Colon (tissue), 2 donors: ENCODE results near the gene TRIM47.

ENCODE experiments used
- FAIRE-seq: peaks from 2 replicates; lab custom pipeline; 2012; peaks lifted over from hg19 to GRCh38; lab: Jason Lieb, UNC
- donor health status: control.
- donor health status: control.

The TRIM47 gene

GRCh38 chr17:75908201-75908600 is 29.8 kb upstream of the TRIM47 start:
- no peak for FAIRE-seq

- no peak for FAIRE-seq
These were observed 27.9 kb upstream of the TRIM47 start for GRCh38 chr17:75906143-75906884.

GRCh38 chr17:75904749-75905521 is 26.6 kb upstream of the TRIM47 start, which contains the start of gene MRPL38:
Gene MRPL38 (minus strand): TSS chr17:75904884. CDS start chr17:75904875, 9 bp downstream.
- no peak for FAIRE-seq

- FAIRE-seq = no peak
These were observed 24.0 kb upstream of the TRIM47 start for GRCh38 chr17:75902406-75902805.

- no peak for FAIRE-seq
These were observed 23.3 kb upstream of the TRIM47 start for GRCh38 chr17:75901727-75902126.

GRCh38 chr17:75900691-75901533 is 22.5 kb upstream of the TRIM47 start:
- FAIRE-seq = no peak

- no peak for FAIRE-seq
These were observed 21.5 kb upstream of the TRIM47 start for GRCh38 chr17:75899767-75900468.

GRCh38 chr17:75899353-75899752 is 21.0 kb upstream of the TRIM47 start:
- no peak for FAIRE-seq

- no peak for FAIRE-seq
These were observed 20.4 kb upstream of the TRIM47 start for GRCh38 chr17:75898791-75899190.

GRCh38 chr17:75898065-75898464 is 19.7 kb upstream of the TRIM47 start:
- no peak for FAIRE-seq

- FAIRE-seq = no peak
These were observed 19.0 kb upstream of the TRIM47 start for GRCh38 chr17:75897160-75898019.

- FAIRE-seq = no peak
These were observed 18.2 kb upstream of the TRIM47 start, which contains the start of gene TRIM65 for GRCh38 chr17:75896415-75897159. Gene TRIM65 (minus strand): TSS chr17:75896951. CDS start chr17:75896937, 14 bp downstream.

GRCh38 chr17:75895370-75896155 is 17.2 kb upstream of the TRIM47 start:
- no peak for FAIRE-seq

- no peak for FAIRE-seq
These were observed 15.8 kb upstream of the TRIM47 start for GRCh38 chr17:75894049-75894733.

- FAIRE-seq = no peak
These were observed 15.1 kb upstream of the TRIM47 start for GRCh38 chr17:75893305-75894048.

GRCh38 chr17:75892556-75893224 is 14.3 kb upstream of the TRIM47 start:
- FAIRE-seq = no peak
